ENCODE data around the gene MAGI1. TPM values are rescaled to one million over a fixed set of nuclear protein-coding genes. Genes with fewer than 3 reads are reported as not detected.

Gene MAGI1
- total and polyA plus RNA-seq, 2 experiments from 2014 or later = 33.9 to 87.0 TPM

DNA sequence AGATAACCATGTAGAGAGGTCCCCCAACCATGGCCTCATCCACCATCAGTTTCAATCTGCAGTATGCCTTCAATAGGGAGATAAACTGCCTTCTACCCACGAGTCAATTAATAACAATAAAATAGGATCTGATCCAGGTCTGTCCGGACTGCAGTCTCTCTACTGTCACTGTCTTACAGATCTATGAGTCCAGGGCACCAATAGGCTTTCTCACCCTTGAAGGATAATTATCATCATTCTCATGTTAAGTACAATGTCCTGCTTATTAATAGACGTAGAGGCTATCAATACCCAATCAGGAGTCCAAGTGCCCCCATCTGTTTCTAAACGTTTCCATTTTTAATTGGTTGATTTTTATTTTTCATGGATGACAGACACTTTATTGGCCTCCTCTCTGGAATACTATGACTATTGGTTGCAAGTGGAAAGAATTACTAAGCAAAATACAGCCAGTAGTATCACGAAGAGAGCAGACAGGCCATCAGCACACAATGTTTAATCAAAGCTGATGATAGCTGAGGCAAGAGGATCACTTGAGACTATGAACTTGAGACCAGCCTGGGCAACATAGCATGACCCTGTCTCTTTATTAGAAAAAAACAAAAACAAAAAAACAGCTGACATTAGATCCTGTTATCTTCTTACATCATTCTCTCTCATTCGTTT is 480.7 kb downstream of the MAGI1 start:
- no peak for DNase-seq (ENCODE audit: low read depth in 1 of 2, low spot score in 1 of 2)
- Histone ChIP-seq H3K27ac (no peak overlapping the region), H3K27me3 (no peaks in the 10 kb centered on the region), H3K9me3 (ENCODE audit: low read depth) (no peaks in the 10 kb centered on the region), H3K4me3 (no peak overlapping the region), H3K36me3 (no peaks in the 10 kb centered on the region), H3K4me1 (ENCODE audit: low read depth) (peaks cover 5% of the 10 kb centered on the region)
- TF ChIP-seq, protein P1, sequence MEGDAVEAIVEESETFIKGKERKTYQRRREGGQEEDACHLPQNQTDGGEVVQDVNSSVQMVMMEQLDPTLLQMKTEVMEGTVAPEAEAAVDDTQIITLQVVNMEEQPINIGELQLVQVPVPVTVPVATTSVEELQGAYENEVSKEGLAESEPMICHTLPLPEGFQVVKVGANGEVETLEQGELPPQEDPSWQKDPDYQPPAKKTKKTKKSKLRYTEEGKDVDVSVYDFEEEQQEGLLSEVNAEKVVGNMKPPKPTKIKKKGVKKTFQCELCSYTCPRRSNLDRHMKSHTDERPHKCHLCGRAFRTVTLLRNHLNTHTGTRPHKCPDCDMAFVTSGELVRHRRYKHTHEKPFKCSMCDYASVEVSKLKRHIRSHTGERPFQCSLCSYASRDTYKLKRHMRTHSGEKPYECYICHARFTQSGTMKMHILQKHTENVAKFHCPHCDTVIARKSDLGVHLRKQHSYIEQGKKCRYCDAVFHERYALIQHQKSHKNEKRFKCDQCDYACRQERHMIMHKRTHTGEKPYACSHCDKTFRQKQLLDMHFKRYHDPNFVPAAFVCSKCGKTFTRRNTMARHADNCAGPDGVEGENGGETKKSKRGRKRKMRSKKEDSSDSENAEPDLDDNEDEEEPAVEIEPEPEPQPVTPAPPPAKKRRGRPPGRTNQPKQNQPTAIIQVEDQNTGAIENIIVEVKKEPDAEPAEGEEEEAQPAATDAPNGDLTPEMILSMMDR (IDR thresholded peaks at IDR 0.05; ENCODE audit: low read depth, low read length) = no peak

DNA sequence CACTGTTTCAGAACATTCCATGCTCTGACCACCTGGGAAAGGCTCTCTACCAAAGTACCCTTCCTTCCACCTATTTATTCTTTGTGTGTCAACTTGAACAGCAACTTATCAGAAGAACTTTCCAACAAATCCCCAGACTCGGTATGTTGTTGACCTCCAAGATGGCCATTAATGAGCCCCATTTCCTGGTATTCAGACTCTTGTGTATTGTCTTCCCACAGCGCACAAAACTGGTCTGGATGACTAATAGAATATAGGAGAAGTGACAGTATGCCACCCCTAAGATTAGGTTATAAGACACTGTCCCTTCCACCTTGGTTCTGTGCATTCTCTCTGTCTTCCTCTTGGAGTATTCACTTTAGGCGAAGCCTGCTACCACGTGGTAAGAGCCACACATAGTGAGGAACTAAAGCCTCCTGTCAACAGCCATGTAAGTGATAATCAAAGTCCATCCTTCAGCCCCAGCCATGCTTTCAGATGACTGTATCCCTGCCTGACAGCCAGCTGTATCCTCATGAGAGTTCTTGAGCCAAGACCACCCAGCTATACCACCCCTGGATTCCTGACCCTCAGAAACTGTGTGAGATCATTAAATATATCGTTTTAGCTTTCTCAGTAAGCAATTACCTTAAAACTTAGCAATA is 481.7 kb downstream of the MAGI1 start:
- no peak for DNase-seq (ENCODE audit: low read depth in 1 of 2, low spot score in 1 of 2)
- Histone ChIP-seq H3K27ac (no peak overlapping the region), H3K4me1 (ENCODE audit: low read depth) (peaks cover 14% of the 10 kb centered on the region), H3K9me3 (ENCODE audit: low read depth) (no peaks in the 10 kb centered on the region), H3K4me3 (no peak overlapping the region), H3K27me3 (no peaks in the 10 kb centered on the region), H3K36me3 (no peaks in the 10 kb centered on the region)
- TF ChIP-seq, protein P1 (IDR thresholded peaks at IDR 0.05; ENCODE audit: low read depth, low read length) = no peak

DNA sequence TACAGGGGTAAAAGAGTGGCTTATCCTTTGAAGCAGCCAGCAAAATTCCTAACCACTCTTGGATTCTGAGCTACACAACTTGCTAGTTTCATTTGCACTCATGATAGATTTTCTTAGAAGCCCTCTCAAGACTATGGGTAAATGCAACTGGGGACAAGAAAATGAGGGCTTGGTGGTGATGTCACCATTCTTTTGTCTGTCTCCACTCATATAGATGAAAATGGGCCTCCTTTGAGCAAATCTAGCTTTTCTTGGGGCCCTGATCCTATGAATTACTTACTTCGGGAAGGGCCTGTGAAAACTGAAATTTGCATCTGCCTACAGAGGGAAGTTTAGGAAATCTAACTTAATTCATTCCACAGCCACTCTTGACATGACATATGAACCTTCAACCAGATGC is 486.3 kb downstream of the MAGI1 start:
- no peak overlapping the region for H3K4me3 ChIP-seq
- H3K4me1 ChIP-seq (ENCODE audit: low read depth) = peaks cover 34% of the 10 kb centered on the region
- TF ChIP-seq, protein P1 (IDR thresholded peaks at IDR 0.05; ENCODE audit: low read depth, low read length) = no peak

DNA sequence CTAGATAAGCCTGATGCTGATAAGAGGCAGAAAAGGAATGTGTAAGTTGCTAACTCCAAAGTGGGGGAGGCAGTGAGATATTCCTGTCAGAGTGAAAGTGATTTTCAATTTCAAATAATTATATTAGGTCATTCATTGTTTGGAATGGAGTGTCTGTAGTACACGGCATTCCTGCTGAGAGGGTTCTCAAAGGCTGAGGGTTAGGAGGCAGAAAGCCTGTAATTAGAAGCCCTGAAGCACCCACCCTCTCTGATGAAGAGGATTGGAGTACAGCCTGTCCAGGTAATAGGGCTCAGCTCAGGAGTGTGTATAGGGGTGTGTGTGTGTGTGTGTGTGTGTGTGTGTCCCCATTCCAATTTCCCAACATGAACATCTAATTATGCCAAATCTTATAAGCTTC is 486.8 kb downstream of the MAGI1 start:
- TF ChIP-seq, protein P1 (IDR thresholded peaks at IDR 0.05; ENCODE audit: low read depth, low read length) = no peak
- H3K27ac ChIP-seq = peak overlapping the region; percentile 52
- H3K36me3 ChIP-seq = no peaks in the 10 kb centered on the region
- peaks cover 33% of the 10 kb centered on the region for H3K4me1 ChIP-seq (ENCODE audit: low read depth)
- peak in 1 of 2 donors; percentile 54 for DNase-seq (ENCODE audit: low read depth in 1 of 2, low spot score in 1 of 2)
- peaks cover 6% of the 10 kb centered on the region for H3K27me3 ChIP-seq
- no peaks in the 10 kb centered on the region for H3K9me3 ChIP-seq (ENCODE audit: low read depth)
- no peak overlapping the region for H3K4me3 ChIP-seq

More for the DNA sequence above, 486.3 kb downstream of the MAGI1 start:
- Histone ChIP-seq H3K27ac (peak overlapping the region; percentile 52), H3K27me3 (peaks cover 6% of the 10 kb centered on the region), H3K36me3 (no peaks in the 10 kb centered on the region), H3K9me3 (ENCODE audit: low read depth) (no peaks in the 10 kb centered on the region)
- no peak for DNase-seq (ENCODE audit: low read depth in 1 of 2, low spot score in 1 of 2)

- H3K27me3 ChIP-seq = peaks cover 6% of the 10 kb centered on the region
- peaks cover 37% of the 10 kb centered on the region for H3K4me1 ChIP-seq (ENCODE audit: low read depth)
- H3K4me3 ChIP-seq = no peak overlapping the region
- TF ChIP-seq, protein P1 (IDR thresholded peaks at IDR 0.05; ENCODE audit: low read depth, low read length) = no peak
- peak overlapping the region; percentile 48 for H3K27ac ChIP-seq
- H3K9me3 ChIP-seq (ENCODE audit: low read depth) = no peaks in the 10 kb centered on the region
- peak in 1 of 2 donors; percentile 27 for DNase-seq (ENCODE audit: low read depth in 1 of 2, low spot score in 1 of 2)
- H3K36me3 ChIP-seq = no peaks in the 10 kb centered on the region
Observed at GRCh38 chr3:65550137-65550536, 488.6 kb downstream of the MAGI1 start.
